Adrenal gland (tissue), 12 donors: ENCODE results near the gene ELOA2. TPM values are rescaled to one million over a fixed set of nuclear protein-coding genes. Genes with fewer than 3 reads are reported as not detected.

ENCODE experiments used
- DNase-seq, 7 donors: peaks; one replicate each; pipeline ENCODE4 v3.0.0-alpha.2; 2019 to 2020
- H3K27ac ChIP-seq, 5 donors: fragments of 200-600 bp; sonication (generic) in 4 of 5; 1 replicate in 3 of 5; 2 replicates in 2 of 5; pipeline versions ENCODE4 v1.5.1 to v1.8.0; 2016 to 2020; ENCODE audit warnings: mild to moderate bottlenecking in 1 of 5
- H3K27me3 ChIP-seq: fragments of 200-600 bp; 2 replicates; pipeline ENCODE4 v1.8.0; 2021
- H3K36me3 ChIP-seq, 2 donors: fragments of 200-600 bp; replicated peaks in 1 of 2; 1 replicate in 1 of 2; 2 replicates in 1 of 2; pipeline versions ENCODE4 v1.5.1 to v1.8.0; 2018 to 2022
- H3K4me1 ChIP-seq, 2 donors: fragments of 200-600 bp; replicated peaks in 1 of 2; 1 replicate in 1 of 2; 2 replicates in 1 of 2; pipeline versions ENCODE4 v1.5.1 to v1.8.0; 2018 to 2021
- H3K4me3 ChIP-seq, 4 donors: fragments of 200-600 bp; sonication (generic) in 3 of 4; one replicate each; pipeline ENCODE4 v1.5.1; 2016 to 2018
- H3K9me3 ChIP-seq, 3 donors: fragments of 200-600 bp; sonication (generic) in 1 of 3; replicated peaks in 1 of 3; 1 replicate in 2 of 3; 2 replicates in 1 of 3; pipeline versions ENCODE4 v1.5.1 to v1.8.0; 2016 to 2021
- POLR2A ChIP-seq, 2 donors: fragments of 450-650 bp; IDR thresholded peaks; one replicate each; pipeline ENCODE4 v1.6.1; 2017; ENCODE audit warnings: antibody characterized with exemption in 2 of 2, mild to moderate bottlenecking in 2 of 2, moderate library complexity in 1 of 2
- WGBS, 4 donors: extraction: QIAGEN DNeasy Blood & Tissue Kit in 2 of 4; methylation state at CpG; one replicate each; pipeline versions ENCODE4 v1.1.5 to v1.1.7; 2013 to 2017; 5-methylcytosine and 5-hydroxymethylcytosine counted together
- intact Hi-C, 2 donors: fragments of 100-400 bp; cut with DNase I; formaldehyde crosslinking; loops; one replicate each; pipeline versions ENCODE4 v1.14.1 to v1.15.0; 2022 to 2023
- polyA plus RNA-seq, 3 donors: library from polyadenylated mRNA; stranded (reverse); fragments of 200-250 nt in 2 of 3; fragments of 350-450 nt in 1 of 3; fragmentation: Illumina TruSeq in 1 of 3; extraction: RNeasy Lipid Tissue Mini Kit (QIAGEN cat#74804) in 1 of 3; gene quantifications; one replicate each; pipeline ENCODE4 v1.2.3, GENCODE V29; 2013 to 2014
- total RNA-seq, 9 donors: library from RNA; depleted of rRNA in 4 of 9; stranded (reverse); fragments of >200 nt in 4 of 9; fragments of 120-200 nt in 1 of 9; fragmentation: NEBNext Ultra II Directional in 1 of 9; extraction: Animal tissue kit (Norgen Biotek cat#: 25700) in 1 of 9; gene quantifications; one replicate each; pipeline versions ENCODE4 v1.1.0 to v1.2.4, GENCODE V29; 2013 to 2023
- TF ChIP-seq, protein P1 (sequence below), 6 experiments: fragments of 450-650 bp in 4 of 6; fragments of 200-600 bp in 2 of 6; sonication (generic) in 1 of 6; IDR thresholded peaks; 1 replicate in 5 of 6; 2 replicates in 1 of 6; pipeline versions ENCODE4 v1.5.1 to v1.8.0; 2016 to 2021; ENCODE audit warnings: antibody characterized with exemption in 6 of 6, mild to moderate bottlenecking in 2 of 6, moderate library complexity in 1 of 6
- donor health status: healthy with polysubstance abuse.
- donor health status: Bipolar disorder and iron deficiency.
- donor health status: DM: yes; HTN: yes; CAD: no.
- donor health status: DM: no; HTN: no; CAD: no.
- donor health status: DM: no; HTN: no; CAD: no.
- donor health status: DM: yes; HTN: yes; CAD: no.

The ELOA2 gene
- total and polyA plus RNA-seq, 12 donors: not detected

DNA sequence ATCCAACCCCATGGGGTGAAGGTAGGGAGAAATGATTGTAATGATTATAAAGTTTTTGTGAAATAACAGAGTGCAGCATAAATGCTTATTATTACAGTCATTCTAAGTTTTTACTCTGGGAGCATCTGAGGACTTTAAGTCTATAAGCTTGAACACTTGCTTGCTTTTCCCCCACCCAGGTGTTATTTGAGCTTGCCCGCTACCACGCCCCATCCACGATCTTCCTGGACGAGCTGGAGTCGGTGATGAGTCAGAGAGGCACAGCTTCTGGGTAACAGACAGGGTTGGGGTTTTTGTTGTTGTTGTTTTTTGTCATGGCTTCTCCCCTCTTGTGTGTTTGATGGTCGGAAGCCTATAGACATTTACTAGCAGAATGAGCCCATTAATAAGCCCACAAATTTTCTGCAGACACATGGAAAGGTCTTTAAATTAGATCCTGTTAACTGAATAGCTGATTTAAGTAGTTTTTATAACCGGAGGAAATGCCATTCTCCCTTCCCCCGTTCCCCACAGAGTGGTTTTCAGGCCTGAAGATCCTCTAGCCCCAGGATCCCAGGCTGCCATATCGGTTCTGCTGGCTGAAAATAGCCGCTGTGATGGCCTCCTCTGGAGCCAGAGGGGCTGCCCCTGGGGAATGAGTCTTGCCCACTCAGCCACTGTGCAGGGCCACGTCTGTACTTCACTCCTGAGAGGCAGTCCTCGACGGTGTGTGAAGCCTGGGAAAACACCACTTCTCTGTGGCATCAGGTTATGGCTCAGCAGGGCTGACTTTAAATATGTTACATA is 39.9 kb upstream of the ELOA2 start:
- no peaks in the 10 kb centered on the region for H3K9me3 ChIP-seq
- H3K27ac ChIP-seq: no peak overlapping the region
- no peak for DNase-seq
- no peaks in the 10 kb centered on the region for H3K27me3 ChIP-seq
- TF ChIP-seq, protein P1, sequence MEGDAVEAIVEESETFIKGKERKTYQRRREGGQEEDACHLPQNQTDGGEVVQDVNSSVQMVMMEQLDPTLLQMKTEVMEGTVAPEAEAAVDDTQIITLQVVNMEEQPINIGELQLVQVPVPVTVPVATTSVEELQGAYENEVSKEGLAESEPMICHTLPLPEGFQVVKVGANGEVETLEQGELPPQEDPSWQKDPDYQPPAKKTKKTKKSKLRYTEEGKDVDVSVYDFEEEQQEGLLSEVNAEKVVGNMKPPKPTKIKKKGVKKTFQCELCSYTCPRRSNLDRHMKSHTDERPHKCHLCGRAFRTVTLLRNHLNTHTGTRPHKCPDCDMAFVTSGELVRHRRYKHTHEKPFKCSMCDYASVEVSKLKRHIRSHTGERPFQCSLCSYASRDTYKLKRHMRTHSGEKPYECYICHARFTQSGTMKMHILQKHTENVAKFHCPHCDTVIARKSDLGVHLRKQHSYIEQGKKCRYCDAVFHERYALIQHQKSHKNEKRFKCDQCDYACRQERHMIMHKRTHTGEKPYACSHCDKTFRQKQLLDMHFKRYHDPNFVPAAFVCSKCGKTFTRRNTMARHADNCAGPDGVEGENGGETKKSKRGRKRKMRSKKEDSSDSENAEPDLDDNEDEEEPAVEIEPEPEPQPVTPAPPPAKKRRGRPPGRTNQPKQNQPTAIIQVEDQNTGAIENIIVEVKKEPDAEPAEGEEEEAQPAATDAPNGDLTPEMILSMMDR (IDR thresholded peaks at IDR 0.05): no peak
- no peak for TF ChIP-seq POLR2A (IDR thresholded peaks at IDR 0.05)
- H3K4me3 ChIP-seq: no peak overlapping the region
- WGBS, 4 donors: 69 to 80% (median 76%) methylated on average over 11 to 13 of the region's 13 CpGs
- no peaks in the 10 kb centered on the region for H3K4me1 ChIP-seq
- intact Hi-C loops: no loop called here
- no peaks in the 10 kb centered on the region for H3K36me3 ChIP-seq

DNA sequence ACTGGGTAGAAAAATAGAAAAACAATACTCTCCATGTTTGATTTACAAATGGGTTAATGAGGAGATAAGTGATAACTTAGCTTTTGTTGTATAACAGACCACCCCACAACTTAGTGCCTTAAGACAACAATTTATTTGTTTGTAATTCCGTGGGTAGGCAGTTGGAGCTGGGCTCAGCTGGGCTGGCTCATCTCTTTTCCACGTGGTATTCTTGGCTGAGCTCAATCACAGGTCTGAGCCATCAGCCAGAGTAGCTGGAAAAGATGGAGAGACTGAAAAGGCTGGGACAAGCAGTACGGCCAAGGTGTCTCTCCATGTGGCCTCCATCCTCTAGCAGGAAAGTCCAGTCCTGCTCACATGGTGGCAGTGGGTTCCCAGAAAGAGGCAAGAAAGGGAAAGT is 32.2 kb upstream of the ELOA2 start:
- TF ChIP-seq, protein P1 (IDR thresholded peaks at IDR 0.05): no peak
- no peak for TF ChIP-seq POLR2A (IDR thresholded peaks at IDR 0.05)
- WGBS, 4 donors: 71 to 78% (median 75%) methylated on average over 3 of the region's 3 CpGs
- H3K27ac ChIP-seq: no peak overlapping the region
- DNase-seq: no peak
- H3K4me1 ChIP-seq: no peaks in the 10 kb centered on the region
- no peaks in the 10 kb centered on the region for H3K9me3 ChIP-seq
- no peaks in the 10 kb centered on the region for H3K27me3 ChIP-seq
- no peaks in the 10 kb centered on the region for H3K36me3 ChIP-seq
- intact Hi-C loops: no loop called here
- no peak overlapping the region for H3K4me3 ChIP-seq

DNA sequence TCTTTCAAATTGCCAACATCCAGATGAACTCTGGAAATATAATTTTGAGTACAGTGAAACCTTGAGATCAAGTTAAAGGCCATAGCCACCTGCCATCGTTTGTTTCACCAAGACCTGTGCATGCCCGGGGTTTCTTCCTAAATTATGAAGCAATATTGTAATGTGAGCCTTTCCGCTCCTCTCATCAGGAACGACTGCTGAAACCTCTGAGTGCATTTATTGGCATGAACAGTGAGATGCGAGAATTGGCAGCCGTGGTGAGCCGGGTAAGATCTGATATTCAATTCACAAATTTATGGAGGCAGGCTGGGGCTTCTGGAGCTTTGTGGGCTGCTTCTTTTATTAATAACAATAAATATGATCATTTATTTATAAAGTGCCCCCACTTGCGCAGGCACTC is 27.7 kb upstream of the ELOA2 start:
- no peaks in the 10 kb centered on the region for H3K36me3 ChIP-seq
- no peaks in the 10 kb centered on the region for H3K4me1 ChIP-seq
- TF ChIP-seq POLR2A (IDR thresholded peaks at IDR 0.05): no peak
- TF ChIP-seq, protein P1 (IDR thresholded peaks at IDR 0.05): no peak
- no peak overlapping the region for H3K27ac ChIP-seq
- no peak overlapping the region for H3K4me3 ChIP-seq
- WGBS, 4 donors: 88 to 94% (median 92%) methylated on average over 8 of the region's 8 CpGs
- intact Hi-C loops: no loop called here
- H3K9me3 ChIP-seq: no peaks in the 10 kb centered on the region
- H3K27me3 ChIP-seq: no peaks in the 10 kb centered on the region
- no peak for DNase-seq

DNA sequence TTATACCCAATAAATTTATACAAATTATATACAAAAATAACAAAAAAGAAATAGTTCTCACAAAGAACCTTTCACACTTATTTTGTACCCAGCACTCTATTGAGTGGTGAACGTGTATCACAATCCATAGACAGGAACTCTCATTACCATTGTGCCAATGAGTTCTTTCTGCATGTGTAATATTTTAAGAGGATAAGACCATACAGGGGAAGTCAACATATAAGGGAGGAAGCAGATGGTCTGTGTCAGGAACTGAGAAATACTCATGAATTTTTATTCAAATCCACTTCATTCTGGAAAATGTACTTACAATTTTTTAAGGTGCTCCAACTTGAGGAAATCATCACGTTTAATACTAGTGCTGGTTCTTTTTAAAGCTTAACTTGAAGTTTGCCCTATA is 27.1 kb upstream of the ELOA2 start:
- intact Hi-C loops: no loop called here
- H3K36me3 ChIP-seq: no peaks in the 10 kb centered on the region
- H3K4me3 ChIP-seq: no peak overlapping the region
- DNase-seq: no peak
- H3K27me3 ChIP-seq: no peaks in the 10 kb centered on the region
- WGBS, 4 donors: 60 to 79% (median 67%) methylated on average over 2 of the region's 2 CpGs
- H3K4me1 ChIP-seq: no peaks in the 10 kb centered on the region
- TF ChIP-seq, protein P1 (IDR thresholded peaks at IDR 0.05): no peak
- TF ChIP-seq POLR2A (IDR thresholded peaks at IDR 0.05): no peak
- H3K27ac ChIP-seq: no peak overlapping the region
- no peaks in the 10 kb centered on the region for H3K9me3 ChIP-seq
